ENCODE measurements around the gene PCK1.

Gene PCK1

GRCh38 chr20:57548177-57549058 is 12.5 kb upstream of the PCK1 start:
- Mint-ChIP-seq H3K27ac (no peak overlapping the region), H3K9me3 (no peaks in the 10 kb centered on the region), H3K4me1 (no peaks in the 10 kb centered on the region), H3K36me3 (no peaks in the 10 kb centered on the region), H3K4me3 (no peak overlapping the region)
- ATAC-seq (peak; percentile 42), DNase-seq (ENCODE audit: low spot score in 2 of 2) (no peak)

GRCh38 chr20:57552471-57552870 is 8.4 kb upstream of the PCK1 start:
- no peaks in the 10 kb centered on the region for H3K9me3 Mint-ChIP-seq
- H3K4me3 Mint-ChIP-seq = no peak overlapping the region
- no peak overlapping the region for H3K27ac Mint-ChIP-seq
- no peak for ATAC-seq
- H3K36me3 Mint-ChIP-seq = no peaks in the 10 kb centered on the region
- DNase-seq (ENCODE audit: low spot score in 2 of 2) = no peak
- H3K4me1 Mint-ChIP-seq = no peaks in the 10 kb centered on the region

DNA sequence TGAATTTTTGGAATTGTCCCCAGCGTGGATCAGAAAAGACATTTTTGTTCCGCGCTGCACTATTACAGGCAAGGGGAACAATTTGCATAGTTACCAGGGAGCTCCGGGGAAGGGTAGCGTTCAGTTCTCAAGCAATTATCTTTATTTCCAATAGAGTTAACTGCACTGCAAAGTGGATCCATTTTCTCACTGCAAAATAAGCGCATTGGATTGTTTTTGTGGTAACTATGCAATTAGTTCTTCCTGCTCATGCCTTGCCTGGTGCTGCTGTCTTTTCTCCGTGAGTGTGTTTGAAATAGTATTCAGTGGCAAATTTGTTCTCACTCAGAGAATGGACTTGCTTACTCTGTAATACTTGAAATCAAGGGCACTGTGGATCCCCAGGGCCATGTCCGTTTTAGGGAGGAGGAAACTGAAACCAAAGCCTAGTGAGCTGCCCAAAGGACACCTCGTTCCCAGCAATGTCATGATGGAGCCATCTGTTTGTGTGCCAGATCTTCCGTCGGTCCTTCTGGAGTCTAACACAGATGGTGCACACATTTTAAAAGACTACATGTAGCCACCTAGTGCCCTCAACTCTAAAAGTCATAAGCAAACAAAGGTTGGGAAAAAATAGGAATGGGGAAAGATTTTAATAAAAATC is 7.4 kb upstream of the PCK1 start:
- Mint-ChIP-seq H3K4me3 (no peak overlapping the region), H3K4me1 (no peaks in the 10 kb centered on the region), H3K27ac (no peak overlapping the region), H3K9me3 (no peaks in the 10 kb centered on the region), H3K36me3 (no peaks in the 10 kb centered on the region)
- ATAC-seq (no peak), DNase-seq (ENCODE audit: low spot score in 2 of 2) (no peak)

DNA sequence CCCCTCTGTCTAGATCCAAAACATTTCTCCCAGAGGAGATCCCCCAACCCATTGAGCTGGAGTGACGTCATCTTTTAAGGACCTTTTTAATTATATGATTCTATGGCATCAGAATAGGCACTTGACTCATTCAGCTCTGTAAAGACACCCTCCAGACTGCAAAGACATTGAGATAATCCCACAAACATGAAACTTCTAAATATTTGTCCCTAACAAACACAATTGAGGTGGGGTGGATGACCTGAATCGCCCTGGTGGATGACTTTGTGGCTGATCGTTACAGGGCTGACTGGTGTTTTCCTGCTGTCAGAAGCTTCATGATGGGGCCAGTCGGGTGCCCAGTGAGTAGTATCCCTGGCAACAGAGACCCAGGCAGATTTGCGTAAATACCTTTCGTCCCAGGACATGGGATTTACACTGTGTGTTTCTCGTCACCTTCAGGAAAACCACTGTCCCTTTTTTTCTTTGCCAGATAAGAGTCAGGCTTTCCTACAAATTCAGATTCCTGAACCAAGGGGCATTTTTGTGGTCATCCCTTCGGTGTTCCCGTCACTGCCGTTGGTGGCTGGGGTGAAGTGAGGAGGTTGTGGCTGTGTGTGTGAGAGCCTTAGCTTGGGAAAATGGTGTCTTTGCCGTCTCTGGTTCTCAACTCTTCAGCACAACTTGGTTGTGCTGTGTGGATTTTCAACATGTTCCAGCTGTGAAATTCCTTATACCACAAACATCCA is 5.3 kb upstream of the PCK1 start:
- Mint-ChIP-seq H3K27ac (no peak overlapping the region), H3K9me3 (no peaks in the 10 kb centered on the region), H3K36me3 (no peaks in the 10 kb centered on the region), H3K4me3 (no peak overlapping the region), H3K4me1 (no peaks in the 10 kb centered on the region)
- no peak for ATAC-seq
- DNase-seq (ENCODE audit: low spot score in 2 of 2) = no peak

DNA sequence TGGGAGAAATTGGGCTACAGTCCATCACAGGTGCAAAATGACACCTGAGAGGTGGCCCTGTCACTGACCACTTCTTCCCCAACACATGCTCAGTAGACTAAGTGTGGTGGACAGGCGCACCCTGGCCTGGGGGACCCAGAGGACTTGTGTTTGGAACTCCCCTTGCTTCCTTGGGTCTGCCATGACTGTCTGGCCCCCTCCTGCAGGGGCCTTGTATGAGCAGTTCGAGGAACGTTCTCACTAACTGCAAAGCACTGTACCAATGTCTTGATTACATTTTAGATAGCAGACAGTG is 4.0 kb upstream of the PCK1 start:
- H3K9me3 Mint-ChIP-seq = no peaks in the 10 kb centered on the region
- no peak overlapping the region for H3K27ac Mint-ChIP-seq
- ATAC-seq (no peak), DNase-seq (ENCODE audit: low spot score in 2 of 2) (no peak)
- H3K4me3 Mint-ChIP-seq = no peak overlapping the region
- H3K36me3 Mint-ChIP-seq = no peaks in the 10 kb centered on the region
- no peaks in the 10 kb centered on the region for H3K4me1 Mint-ChIP-seq

- no peak for DNase-seq (ENCODE audit: low spot score in 2 of 2)
- no peak for ATAC-seq
- Mint-ChIP-seq H3K27ac (no peak overlapping the region), H3K4me1 (no peaks in the 10 kb centered on the region), H3K4me3 (no peak overlapping the region), H3K36me3 (no peaks in the 10 kb centered on the region), H3K9me3 (no peaks in the 10 kb centered on the region)
These were observed 2.8 kb upstream of the PCK1 start for GRCh38 chr20:57557926-57558613.

DNA sequence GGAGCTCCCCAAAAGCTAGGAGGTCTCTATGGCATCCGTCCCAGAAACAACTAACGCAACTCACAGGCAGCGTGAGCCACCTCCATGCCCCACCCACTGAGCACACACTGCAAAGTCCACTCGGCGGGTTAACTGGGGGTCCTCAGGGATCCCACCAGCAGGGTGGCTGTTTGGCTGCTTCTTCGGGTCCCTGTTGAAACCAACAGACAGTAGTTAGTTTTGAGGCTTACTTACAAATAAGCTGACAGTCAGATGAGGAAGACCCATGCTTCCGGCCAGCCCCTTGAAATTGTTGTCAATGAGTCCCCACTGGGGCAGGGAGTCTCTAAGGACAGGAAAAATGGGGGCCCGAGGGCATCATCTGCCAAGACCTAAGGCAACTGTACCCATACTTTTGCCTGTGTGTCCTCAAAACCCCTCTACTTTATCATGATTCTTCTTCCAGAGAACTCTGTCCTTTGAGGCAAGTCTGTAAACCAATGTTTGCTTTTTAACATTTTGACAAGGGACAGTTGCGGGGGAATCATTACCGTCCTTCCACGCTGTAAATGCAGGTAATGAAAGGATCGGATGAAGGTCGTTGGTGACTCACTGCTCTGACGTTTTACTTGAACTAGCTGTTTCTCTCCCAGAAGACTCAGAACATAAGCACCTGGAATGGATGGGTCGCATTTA is 2.2 kb upstream of the PCK1 start:
- H3K9me3 Mint-ChIP-seq = no peaks in the 10 kb centered on the region
- H3K4me1 Mint-ChIP-seq = no peaks in the 10 kb centered on the region
- H3K27ac Mint-ChIP-seq = no peak overlapping the region
- no peak overlapping the region for H3K4me3 Mint-ChIP-seq
- no peaks in the 10 kb centered on the region for H3K36me3 Mint-ChIP-seq
- DNase-seq (ENCODE audit: low spot score in 2 of 2) = no peak
- ATAC-seq = no peak

DNA sequence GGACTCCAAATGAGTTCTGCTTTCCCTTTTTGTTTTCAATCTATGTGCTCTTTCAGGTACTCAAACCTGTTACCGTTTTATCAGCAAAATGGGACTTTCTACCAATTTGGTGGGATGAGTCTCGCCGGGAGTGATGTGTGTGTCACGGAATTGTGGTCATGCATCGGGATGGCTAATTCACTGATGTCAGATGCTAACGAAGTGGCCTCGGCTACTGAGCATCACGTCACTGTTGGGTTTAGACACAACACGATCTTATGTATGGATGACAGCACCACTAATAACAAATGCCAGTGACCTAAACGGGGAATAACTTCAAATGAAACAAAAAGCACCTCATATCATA is 1.6 kb upstream of the PCK1 start:
- H3K36me3 Mint-ChIP-seq = no peaks in the 10 kb centered on the region
- H3K9me3 Mint-ChIP-seq = no peaks in the 10 kb centered on the region
- no peak overlapping the region for H3K27ac Mint-ChIP-seq
- ATAC-seq = no peak
- no peak overlapping the region for H3K4me3 Mint-ChIP-seq
- no peaks in the 10 kb centered on the region for H3K4me1 Mint-ChIP-seq
- no peak for DNase-seq (ENCODE audit: low spot score in 2 of 2)

DNA sequence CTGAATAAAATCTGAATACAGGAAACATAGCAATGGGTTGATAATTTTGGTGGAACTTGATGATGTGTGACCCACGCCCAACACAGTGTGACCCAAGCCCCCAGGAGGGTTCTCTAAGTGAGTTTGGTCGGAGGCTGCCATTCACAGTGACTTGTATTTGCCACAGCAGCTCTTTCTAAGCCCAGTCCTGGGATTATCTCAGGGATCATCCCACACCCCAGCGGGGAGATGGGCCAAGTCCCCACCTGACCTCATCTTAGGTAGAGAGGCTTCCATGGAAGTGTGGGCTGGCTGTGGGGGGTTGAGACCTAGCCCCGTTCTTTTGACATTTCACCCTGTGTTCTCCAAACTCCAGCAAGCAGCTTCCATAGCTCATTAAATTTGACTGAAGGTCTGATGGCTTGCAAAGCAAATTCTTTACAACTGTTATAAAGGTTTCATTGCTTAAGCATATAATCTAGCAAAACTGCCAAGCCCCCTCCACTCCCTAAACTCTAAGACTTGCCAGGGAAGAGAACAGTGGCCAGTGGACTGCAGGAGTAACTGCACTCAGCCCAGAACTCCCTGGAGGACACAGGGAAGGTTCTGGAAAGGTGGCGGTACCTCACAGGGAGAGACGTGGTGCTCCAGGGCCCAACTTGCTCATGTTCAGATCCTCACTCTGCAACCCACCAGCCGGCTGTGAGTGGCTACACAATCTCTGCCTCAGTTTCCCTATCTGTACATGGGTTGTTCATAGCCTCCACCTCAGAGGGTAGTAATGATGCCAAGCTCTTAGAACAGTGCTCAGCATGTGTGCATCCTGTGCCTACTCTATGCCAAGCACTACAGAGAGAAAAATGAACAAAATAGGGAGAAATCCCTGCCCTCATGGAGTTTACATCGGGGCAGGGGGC is 1.0 kb upstream of the PCK1 start:
- no peak overlapping the region for H3K4me3 Mint-ChIP-seq
- no peak overlapping the region for H3K27ac Mint-ChIP-seq
- no peaks in the 10 kb centered on the region for H3K36me3 Mint-ChIP-seq
- H3K4me1 Mint-ChIP-seq = no peaks in the 10 kb centered on the region
- DNase-seq (ENCODE audit: low spot score in 2 of 2) (no peak), ATAC-seq (no peak)
- H3K9me3 Mint-ChIP-seq = no peaks in the 10 kb centered on the region

DNA sequence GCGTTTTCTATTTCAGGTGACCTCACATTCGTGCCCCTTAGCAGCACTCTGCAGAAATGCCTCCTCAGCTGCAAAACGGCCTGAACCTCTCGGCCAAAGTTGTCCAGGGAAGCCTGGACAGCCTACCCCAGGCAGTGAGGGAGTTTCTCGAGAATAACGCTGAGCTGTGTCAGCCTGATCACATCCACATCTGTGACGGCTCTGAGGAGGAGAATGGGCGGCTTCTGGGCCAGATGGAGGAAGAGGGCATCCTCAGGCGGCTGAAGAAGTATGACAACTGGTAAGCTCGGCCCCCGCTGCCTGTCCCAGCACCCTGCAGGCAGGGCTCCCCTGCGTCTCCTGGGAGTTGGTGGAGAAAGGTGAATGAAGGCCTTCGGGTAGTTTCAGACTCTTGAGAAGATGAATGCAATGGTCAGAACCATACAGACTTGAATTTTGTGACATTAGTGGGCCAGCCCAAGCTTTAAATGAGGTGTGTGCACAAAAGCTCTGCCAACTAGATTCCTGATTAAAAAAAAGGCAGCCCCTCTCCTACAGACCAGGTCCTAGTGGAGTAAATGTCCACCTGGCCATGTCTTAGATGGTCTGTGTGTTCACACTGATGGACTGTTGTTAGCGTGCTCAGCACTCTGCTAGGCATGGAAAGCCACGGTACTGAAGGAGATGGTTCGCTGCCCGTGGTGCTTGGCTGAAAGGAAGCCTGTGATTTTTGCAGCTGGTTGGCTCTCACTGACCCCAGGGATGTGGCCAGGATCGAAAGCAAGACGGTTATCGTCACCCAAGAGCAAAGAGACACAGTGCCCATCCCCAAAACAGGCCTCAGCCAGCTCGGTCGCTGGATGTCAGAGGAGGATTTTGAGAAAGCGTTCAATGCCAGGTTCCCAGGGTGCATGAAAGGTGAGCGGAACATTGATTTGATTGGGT is 708 bp downstream of the PCK1 start:
- peaks cover 5% of the 10 kb centered on the region for H3K36me3 Mint-ChIP-seq
- DNase-seq (ENCODE audit: low spot score in 2 of 2) = no peak
- no peaks in the 10 kb centered on the region for H3K4me1 Mint-ChIP-seq
- H3K9me3 Mint-ChIP-seq = no peaks in the 10 kb centered on the region
- H3K27ac Mint-ChIP-seq = no peak overlapping the region
- peak; percentile 19 for ATAC-seq
- H3K4me3 Mint-ChIP-seq = no peak overlapping the region

GRCh38 chr20:57562541-57563465 is 1.9 kb downstream of the PCK1 start:
- Mint-ChIP-seq H3K4me1 (no peaks in the 10 kb centered on the region), H3K27ac (no peak overlapping the region), H3K36me3 (peaks cover 5% of the 10 kb centered on the region), H3K4me3 (no peak overlapping the region), H3K9me3 (no peaks in the 10 kb centered on the region)
- DNase-seq (ENCODE audit: low spot score in 2 of 2) (no peak), ATAC-seq (no peak)

DNA sequence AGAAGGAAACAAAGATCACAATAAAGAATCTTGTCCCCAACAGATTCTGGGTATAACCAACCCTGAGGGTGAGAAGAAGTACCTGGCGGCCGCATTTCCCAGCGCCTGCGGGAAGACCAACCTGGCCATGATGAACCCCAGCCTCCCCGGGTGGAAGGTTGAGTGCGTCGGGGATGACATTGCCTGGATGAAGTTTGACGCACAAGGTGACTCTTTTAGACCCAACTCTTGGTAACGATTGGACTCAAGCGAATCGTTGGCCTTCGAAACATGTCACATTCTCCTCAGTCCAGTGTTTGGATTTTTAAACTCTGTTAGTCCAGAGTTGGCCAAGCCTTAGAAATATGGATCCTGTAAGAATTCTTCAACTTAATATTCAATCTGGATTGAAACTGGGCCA is 2.6 kb downstream of the PCK1 start:
- DNase-seq (ENCODE audit: low spot score in 2 of 2) (no peak), ATAC-seq (no peak)
- no peaks in the 10 kb centered on the region for H3K4me1 Mint-ChIP-seq
- no peaks in the 10 kb centered on the region for H3K9me3 Mint-ChIP-seq
- no peak overlapping the region for H3K4me3 Mint-ChIP-seq
- no peak overlapping the region for H3K27ac Mint-ChIP-seq
- H3K36me3 Mint-ChIP-seq = peaks cover 5% of the 10 kb centered on the region
